Measurements from ENCODE around the gene FBP1.

DNA sequence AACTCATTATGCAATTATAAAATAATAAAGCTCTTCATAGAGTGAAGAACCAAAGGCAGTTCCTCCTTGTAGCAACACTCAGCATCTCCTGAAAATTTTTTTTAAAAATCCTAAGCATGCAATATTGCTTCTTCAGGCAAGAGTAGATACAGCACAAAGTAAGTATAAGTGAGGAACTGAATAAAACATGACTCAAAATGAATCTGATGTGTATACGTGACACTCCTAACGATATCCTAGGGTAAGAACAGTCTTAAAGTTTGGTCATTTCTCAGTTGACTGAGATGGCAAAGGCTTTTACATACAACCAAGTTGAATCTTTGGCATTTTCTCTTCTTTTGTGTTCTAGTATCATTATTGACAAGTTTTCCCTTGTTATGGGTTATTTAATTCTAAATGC, 46.0 kb upstream of the FBP1 start:
- TF ChIP-seq, protein P1, sequence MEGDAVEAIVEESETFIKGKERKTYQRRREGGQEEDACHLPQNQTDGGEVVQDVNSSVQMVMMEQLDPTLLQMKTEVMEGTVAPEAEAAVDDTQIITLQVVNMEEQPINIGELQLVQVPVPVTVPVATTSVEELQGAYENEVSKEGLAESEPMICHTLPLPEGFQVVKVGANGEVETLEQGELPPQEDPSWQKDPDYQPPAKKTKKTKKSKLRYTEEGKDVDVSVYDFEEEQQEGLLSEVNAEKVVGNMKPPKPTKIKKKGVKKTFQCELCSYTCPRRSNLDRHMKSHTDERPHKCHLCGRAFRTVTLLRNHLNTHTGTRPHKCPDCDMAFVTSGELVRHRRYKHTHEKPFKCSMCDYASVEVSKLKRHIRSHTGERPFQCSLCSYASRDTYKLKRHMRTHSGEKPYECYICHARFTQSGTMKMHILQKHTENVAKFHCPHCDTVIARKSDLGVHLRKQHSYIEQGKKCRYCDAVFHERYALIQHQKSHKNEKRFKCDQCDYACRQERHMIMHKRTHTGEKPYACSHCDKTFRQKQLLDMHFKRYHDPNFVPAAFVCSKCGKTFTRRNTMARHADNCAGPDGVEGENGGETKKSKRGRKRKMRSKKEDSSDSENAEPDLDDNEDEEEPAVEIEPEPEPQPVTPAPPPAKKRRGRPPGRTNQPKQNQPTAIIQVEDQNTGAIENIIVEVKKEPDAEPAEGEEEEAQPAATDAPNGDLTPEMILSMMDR (IDR thresholded peaks at IDR 0.05): no peak
- no peak for TF ChIP-seq ZFX (IDR thresholded peaks at IDR 0.05; ENCODE audit: borderline replicate concordance)

All from 22Rv1 (cell line).